ENCODE data around the gene SELENOW.
"Not testable (repeated sequence)": the region's sequence is repeated elsewhere in the genome, so short reads cannot be mapped to it uniquely, and the experiment has no call there.

SELENOW gene

DNA sequence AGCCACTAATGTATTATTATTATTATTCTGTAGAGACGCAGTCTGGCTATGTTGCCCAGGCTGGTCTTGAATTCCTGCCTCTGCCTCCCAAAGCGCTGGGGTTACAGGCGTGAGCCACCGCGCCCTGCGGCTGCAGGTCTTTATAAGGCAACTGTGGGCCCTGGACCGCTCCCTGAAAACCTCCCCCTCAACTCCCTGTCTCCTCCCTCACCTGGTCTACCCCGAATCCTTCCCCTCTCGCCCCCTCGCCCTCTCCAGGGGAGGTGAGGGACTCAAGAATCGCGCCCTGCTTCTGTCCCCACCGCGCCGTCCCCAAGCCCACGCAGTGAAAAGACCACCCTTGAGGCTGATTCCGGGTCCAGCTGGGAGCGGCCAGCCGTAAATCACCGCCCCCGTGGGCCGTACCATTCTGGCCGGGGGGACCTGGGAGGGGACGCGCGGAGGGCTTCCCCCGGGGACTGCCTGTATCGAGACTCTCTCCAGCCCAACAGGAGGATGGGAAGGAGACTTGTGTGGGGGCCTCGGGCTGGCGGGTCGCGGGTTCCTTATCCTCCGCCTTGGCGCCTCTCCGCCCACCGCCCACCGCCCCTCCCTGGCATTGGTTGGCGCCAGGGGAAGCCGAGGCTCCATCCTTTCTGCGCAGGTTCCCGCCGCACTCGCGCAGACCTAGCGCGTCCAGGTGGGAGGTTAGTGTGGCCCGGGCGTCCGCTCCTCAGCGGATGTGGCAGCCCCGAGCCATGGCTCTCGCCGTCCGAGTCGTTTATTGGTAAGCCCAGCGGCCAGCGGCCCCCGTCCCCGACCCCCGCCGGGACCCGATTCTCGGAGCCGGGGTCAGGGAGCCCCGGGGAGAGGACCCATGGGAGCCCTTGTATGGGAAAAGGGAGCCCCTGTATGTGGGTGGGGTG is at the start of gene SELENOW:
SELENOW (plus strand) TSS at position 655 of the 905 bp plus-strand sequence; CDS start at position 738, 83 bp downstream.
- DNase-seq (ENCODE audit: insufficient read length, low spot score) (peak; percentile 93), FAIRE-seq (peak; percentile 91)

DNA sequence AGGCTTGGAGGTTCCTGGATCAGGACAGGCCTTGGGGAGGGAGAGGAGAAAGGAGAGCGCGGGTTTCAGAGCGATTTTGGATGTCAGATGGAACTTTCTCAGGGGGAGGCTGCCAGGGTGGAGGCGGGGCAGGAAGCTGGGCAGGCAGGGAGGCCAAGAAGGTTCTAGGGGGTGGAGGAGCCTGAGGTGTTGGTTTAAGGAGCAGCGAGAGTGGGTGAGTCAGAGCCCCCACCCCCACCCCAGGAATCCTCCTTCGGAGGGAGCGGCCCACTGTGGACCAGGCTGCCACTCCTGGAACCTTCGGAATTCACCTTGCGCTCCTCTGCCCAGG is 49.1 kb upstream of the SELENOW start:
- DNase-seq (ENCODE audit: insufficient read length, low spot score) (no peak), FAIRE-seq (no peak)

GRCh38 chr19:47729799-47730520 is 48.5 kb upstream of the SELENOW start:
- FAIRE-seq (no peak), DNase-seq (ENCODE audit: insufficient read length, low spot score) (no peak)

DNA sequence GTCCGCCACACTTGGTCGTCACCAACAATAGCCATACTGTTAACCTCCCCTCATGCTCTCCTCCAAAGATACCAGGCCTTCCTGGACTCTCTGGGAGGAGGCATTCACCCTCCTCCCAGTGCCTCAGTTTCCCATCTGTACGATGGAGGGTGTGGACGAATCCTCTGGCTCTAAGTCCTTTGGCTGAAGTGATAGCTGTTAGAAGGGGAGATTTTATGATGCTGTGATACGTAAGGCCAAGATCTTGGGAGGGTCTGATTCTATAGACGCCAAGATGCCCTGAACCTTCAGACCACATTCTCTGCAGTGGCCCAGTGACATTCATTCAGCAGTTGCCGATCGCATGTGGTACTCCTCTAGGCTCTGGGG is 48.0 kb upstream of the SELENOW start:
- no peak for FAIRE-seq

DNA sequence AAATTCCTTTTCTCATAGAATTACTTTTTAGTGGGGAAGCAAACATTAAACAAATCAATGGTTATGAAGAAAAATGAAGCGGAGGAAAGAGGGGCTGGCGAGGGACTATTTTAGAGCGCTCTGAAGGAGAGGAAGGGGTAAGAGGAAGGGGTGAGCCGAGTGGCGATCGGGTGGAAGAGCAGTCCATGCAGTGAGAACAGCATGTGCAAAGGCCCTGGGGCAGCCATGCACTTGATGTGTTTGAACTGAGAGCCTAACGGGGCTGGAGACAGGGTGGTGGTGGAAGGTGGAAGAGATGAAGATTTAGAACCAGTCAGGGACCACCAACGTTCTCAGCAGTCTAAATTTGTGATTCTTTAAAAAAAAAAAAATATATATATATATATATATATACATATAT is 47.6 kb upstream of the SELENOW start:
- no peak for DNase-seq (ENCODE audit: insufficient read length, low spot score)
- FAIRE-seq: no peak

More for the DNA sequence above, 48.0 kb upstream of the SELENOW start:
- DNase-seq (ENCODE audit: insufficient read length, low spot score): no peak

DNA sequence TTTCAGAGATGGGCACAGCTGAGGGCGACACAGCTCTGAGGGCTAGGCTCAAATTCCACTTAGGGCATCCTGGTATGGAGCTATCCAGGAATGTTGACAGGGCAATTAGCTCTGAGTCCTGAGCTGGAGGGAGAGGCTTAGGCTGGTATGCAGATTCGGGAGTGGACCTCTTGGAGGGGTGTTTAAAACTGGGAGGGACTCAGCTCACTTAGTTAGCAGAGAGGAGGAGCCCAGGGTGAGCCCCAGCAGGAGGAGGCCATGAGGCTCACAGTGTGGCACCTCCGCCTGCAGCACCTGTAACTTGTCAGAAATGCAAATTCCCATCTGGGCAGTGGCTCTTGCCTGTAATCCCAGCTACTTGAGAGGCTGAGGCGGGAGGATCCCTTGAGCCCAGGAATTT is 43.4 kb upstream of the SELENOW start:
- DNase-seq (ENCODE audit: insufficient read length, low spot score) (no peak), FAIRE-seq (no peak)

- DNase-seq (ENCODE audit: insufficient read length, low spot score) (no peak), FAIRE-seq (no peak)
Observed at GRCh38 chr19:47740866-47741519, 37.5 kb upstream of the SELENOW start.

GRCh38 chr19:47741544-47742140 is 36.9 kb upstream of the SELENOW start:
- FAIRE-seq (no peak), DNase-seq (ENCODE audit: insufficient read length, low spot score) (no peak)

DNA sequence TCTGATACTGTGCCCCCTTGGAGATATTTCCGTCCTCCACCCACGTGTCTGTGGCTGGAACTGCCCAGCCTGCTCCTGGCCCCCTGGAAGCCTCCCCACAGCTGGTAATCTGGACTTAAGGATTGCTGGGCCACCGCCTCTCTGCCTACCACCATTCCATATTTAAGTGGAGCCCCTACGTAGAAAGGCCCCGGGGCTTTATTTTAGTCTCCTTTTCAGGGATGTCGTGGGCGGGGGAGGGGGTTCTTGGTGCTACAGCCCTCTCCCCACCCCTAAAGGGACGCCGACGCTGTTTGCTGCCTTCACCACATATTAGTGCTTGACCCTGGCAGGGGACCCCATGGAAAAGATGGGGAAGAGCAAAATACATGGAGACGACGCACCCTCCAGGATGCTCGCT is 35.9 kb upstream of the SELENOW start:
- DNase-seq (ENCODE audit: insufficient read length, low spot score) (no peak), FAIRE-seq (no peak)

DNA sequence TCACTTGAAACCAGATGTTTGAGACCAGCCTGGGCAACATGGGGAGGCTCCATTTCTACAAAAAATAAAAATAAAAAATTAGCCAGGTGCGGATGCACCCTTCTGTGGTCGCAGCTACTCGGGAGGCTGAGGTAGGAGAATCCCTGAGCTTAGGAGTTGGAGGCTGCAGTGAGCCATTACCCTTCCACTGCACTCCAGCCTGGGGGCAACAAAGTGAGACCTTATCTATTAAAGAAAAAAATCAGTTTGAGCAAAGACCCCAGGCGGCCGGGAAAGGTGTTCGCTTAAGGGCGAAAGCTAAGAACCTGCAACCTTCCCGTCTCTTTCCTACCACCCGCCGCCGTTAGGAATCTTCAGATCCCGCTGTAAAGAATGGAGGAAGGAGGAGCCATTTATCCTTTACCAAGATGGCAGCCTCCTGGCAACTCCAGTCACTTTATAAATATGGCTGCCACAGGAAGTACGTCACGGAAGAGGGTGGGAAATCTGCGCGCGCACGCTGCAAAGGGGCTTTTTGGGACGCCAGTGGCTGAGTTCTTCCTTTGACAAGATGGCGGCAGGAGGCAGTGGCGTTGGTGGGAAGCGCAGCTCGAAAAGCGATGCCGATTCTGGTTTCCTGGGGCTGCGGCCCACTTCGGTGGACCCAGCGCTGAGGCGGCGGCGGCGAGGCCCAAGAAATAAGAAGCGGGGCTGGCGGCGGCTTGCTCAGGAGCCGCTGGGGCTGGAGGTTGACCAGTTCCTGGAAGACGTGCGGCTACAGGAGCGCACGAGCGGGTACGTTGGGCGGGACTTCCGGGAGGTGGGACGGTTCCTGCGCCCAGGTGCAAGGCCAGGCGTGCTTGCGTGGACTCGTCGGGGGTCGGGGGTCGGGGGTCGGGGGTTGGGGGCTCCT is 33.2 kb upstream of the SELENOW start, which contains the start of gene NOP53:
NOP53 (plus strand) TSS at position 537 of the 892 bp plus-strand sequence; CDS start at position 551, 14 bp downstream.
- DNase-seq (ENCODE audit: insufficient read length, low spot score): peak; percentile 95
- FAIRE-seq: peak; percentile 95

GRCh38 chr19:47746129-47746528 is 32.4 kb upstream of the SELENOW start:
- not testable (repeated sequence) for FAIRE-seq

DNA sequence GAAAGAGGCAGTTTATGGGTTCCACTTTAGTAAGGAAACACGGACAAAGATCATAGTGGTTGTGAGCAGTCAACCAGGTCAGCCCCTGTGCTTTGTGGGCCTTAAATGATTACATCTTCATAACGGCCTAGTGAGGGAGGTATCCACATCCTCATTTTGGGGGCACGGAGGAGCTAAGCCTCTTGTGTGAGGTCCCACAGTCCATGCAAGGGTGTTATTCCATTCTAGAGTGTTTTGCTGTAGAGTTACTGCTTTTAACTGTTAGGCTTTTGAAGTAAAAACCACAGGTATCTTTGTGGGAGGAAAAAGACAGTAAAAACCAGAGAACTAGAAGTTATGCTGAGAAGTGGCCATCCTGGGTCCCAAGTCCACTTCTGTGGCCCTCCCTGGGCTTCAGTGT is 29.2 kb upstream of the SELENOW start:
- DNase-seq (ENCODE audit: insufficient read length, low spot score) (no peak), FAIRE-seq (no peak)

More at GRCh38 chr19:47746129-47746528, 32.4 kb upstream of the SELENOW start:
- not testable (repeated sequence) for DNase-seq (ENCODE audit: insufficient read length, low spot score)

GRCh38 chr19:47750752-47751151 is 27.8 kb upstream of the SELENOW start:
- no peak for DNase-seq (ENCODE audit: insufficient read length, low spot score)
- FAIRE-seq: no peak

GRCh38 chr19:47752440-47753211 is 25.9 kb upstream of the SELENOW start:
- FAIRE-seq: no peak
- DNase-seq (ENCODE audit: insufficient read length, low spot score): no peak

DNA sequence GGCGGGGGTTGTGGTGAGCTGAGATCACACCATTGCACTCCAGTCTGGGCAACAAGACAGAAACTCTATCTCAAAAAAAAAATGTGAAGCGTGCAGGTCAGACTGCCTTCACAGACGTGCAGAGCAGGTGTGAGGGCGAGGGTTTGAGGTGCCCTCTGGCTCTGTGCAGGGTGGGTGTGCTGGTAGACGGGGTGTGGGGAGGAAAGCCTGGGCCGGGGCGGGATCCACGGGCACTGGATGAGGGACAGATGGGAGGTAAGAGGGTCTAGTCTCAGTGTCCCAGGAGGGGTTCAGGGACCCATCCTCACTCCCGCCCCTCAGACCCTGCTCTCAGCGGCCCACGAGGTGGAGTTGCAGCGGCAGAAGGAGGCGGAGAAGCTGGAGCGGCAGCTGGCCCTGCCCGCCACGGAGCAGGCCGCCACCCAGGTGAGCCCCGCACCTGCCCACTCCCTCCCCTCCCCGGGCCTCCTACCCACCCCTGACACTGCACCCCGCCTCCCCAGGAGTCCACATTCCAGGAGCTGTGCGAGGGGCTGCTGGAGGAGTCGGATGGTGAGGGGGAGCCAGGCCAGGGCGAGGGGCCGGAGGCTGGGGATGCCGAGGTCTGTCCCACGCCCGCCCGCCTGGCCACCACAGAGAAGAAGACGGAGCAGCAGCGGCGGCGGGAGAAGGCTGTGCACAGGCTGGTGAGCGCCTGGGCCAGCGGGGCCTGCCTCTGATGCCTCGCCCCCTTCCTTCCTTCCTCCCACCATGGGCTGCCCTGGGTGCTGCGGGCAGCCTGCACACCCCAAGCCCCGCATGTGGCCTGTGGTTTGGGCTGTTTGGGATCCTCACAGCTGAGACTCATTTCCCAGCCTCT is 24.1 kb upstream of the SELENOW start:
- FAIRE-seq: no peak
- DNase-seq (ENCODE audit: insufficient read length, low spot score): no peak

DNA sequence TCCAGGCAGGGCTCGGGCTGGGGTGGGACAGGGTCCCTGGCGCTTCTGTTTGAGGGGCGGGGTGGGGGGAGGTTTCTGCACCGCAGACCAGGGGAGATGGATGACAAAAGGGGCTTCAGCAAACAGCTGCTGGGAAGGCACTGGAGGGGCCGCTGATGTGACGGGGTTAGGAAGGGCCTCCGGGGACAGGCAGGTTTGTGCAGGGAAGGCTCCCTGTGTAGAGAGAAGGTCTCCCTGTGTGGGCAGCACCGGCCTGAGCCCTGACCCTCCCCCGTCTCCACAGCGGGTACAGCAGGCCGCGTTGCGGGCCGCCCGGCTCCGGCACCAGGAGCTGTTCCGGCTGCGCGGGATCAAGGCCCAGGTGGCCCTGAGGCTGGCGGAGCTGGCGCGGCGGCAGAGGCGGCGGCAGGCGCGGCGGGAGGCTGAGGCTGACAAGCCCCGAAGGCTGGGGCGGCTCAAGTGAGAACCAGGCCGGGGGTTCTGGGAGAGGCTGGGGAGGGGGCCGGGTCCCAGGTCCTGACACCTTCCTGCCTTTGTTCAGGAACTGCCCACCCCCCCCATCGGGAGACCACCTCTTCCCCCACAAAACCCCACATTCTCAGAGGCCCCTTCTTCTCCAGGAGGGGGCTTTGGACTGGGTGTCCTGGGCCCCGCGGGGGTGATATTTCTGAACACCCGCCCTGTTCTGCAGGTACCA is 23.3 kb upstream of the SELENOW start:
- DNase-seq (ENCODE audit: insufficient read length, low spot score) (no peak), FAIRE-seq (no peak)

- DNase-seq (ENCODE audit: insufficient read length, low spot score) (no peak), FAIRE-seq (no peak)
Observed at GRCh38 chr19:47755762-47756626, 22.5 kb upstream of the SELENOW start.
